GM12865 (cell line): Measurements from ENCODE around the gene GUCY2D.
A peak's percentile ranks its signal among the peaks of the same experiment; 100 is the strongest.
"Not testable (repeated sequence)": the region's sequence is repeated elsewhere in the genome, so short reads cannot be mapped to it uniquely, and the experiment has no call there.

Experiments used
- DNase-seq: peaks from one replicate; pipeline ENCODE4 v3.0.0; 2010; ENCODE audit warnings: low read depth
- H3K4me3 ChIP-seq: 2 replicates; pipeline ENCODE4 v1.5.1; 2011; ENCODE audit warnings: mild to moderate bottlenecking, low read depth, low read length, control low read depth
- TF ChIP-seq, protein P1 (sequence below): IDR thresholded peaks from 2 replicates; pipeline ENCODE4 v1.5.1; 2011; ENCODE audit warnings: low read length, control low read depth, low read depth, inconsistent platforms; ENCODE audit not compliant: insufficient read depth; ENCODE audit errors: missing control alignments

Gene GUCY2D

DNA sequence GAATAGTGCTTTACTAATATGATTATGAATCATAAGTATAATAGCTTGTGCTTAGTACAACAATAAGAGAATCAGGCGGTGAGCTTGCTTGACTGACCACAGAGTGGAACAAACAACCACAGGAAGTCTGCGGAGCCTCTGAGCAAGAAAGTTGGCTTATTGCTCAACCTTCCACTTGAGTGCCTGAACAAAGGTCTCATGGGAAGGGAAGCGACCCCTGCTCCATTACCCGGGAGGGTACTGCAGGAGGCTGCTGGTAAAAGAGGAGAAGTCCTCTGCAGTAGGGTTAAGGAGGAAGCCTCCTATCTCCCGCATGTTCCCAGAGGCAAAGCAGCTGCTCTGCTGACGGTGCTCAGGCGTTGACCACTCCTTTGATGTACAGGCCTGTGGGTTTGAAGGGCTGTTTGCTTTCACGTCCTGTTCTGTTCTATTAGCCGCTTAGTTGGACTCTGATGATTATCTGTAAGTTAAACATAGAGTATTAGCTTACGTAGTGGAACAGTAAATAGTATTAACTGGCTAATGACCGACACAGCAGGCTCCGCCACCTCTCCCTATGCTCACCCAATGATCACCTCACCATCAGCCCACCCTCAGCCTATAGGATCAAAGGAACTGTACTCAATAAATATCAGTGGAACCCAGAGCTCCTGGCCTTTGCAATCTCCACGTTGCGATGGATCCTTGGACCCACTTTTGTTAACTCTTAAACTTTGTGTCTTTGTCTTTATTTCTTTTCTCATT, 54.0 kb downstream of the GUCY2D start:
- peak; percentile 71 for DNase-seq
- TF ChIP-seq, protein P1, sequence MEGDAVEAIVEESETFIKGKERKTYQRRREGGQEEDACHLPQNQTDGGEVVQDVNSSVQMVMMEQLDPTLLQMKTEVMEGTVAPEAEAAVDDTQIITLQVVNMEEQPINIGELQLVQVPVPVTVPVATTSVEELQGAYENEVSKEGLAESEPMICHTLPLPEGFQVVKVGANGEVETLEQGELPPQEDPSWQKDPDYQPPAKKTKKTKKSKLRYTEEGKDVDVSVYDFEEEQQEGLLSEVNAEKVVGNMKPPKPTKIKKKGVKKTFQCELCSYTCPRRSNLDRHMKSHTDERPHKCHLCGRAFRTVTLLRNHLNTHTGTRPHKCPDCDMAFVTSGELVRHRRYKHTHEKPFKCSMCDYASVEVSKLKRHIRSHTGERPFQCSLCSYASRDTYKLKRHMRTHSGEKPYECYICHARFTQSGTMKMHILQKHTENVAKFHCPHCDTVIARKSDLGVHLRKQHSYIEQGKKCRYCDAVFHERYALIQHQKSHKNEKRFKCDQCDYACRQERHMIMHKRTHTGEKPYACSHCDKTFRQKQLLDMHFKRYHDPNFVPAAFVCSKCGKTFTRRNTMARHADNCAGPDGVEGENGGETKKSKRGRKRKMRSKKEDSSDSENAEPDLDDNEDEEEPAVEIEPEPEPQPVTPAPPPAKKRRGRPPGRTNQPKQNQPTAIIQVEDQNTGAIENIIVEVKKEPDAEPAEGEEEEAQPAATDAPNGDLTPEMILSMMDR = no peak
- no peak overlapping the region for H3K4me3 ChIP-seq

DNA sequence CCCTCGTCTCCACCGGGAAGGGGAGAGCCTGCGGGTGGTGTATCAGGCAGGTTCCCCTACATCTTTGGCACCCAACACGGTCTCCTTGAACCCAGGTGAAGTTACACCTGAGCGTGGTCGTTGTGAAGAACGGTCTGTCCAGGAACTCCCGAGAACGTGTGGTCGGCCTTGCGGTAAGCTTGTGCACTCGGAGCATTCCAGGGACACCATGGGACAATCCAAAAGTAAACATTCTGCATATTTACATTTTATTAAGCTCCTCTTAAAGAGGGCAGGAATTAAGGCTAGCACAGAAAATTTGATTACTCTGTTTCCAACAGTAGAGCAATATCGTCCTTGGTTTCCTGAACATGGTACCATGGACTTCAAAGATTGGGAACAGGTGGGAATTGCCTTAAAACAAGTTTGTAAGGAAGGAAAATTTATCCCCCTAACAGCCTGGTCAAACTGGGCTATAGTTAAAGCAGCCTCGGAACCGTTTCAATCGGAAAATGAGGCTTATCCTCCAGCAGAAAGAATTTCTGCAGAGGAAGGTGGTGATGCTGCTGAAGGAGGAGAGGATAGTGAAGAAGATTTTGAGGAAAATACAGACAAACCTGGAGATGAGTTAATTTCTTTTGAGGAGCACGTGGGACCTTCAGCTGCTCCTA, 54.7 kb downstream of the GUCY2D start:
- no peak overlapping the region for H3K4me3 ChIP-seq
- no peak for DNase-seq
- TF ChIP-seq, protein P1 = no peak

DNA sequence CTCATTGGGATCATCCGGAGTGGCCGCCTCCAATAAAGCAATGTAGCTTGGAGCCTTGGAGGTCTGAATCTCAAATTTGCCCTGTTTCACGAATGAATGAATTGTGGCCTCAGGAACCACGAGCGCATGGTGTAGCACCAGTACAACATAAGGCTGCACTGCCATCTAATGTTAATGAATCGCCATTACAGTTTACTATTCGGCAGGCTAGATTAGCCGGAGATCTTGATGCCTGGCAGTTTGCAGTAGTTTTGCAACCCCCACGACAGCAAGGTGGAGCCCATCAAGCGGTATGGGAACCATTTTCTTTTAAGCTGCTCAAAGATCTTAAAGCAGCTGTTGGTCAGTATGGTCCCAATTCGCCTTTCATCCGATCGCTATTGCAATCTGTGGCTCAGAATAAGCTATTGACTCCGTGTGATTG, 55.3 kb downstream of the GUCY2D start:
- H3K4me3 ChIP-seq = no peak overlapping the region
- DNase-seq = peak; percentile 80
- TF ChIP-seq, protein P1 = peak; percentile 66

DNA sequence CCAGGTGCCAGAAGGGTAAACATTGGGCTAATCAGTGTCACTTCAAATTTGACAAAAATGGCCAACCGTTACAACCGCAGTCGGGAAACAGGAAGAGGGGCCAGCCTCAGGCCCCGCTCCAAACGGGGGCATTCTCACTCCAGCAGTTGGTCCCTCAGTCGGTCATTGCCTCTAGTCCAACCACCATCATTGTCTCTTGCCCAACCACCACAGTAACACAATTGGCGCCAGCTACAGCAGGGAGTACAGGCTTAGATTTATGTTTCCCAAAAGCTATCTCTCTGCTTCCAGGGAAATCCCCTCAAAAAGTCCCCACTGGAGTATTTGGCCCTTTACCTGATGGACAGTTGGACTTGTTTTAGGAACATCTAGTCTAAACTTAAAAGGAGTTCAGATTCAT, 56.7 kb downstream of the GUCY2D start:
- no peak for DNase-seq

DNA sequence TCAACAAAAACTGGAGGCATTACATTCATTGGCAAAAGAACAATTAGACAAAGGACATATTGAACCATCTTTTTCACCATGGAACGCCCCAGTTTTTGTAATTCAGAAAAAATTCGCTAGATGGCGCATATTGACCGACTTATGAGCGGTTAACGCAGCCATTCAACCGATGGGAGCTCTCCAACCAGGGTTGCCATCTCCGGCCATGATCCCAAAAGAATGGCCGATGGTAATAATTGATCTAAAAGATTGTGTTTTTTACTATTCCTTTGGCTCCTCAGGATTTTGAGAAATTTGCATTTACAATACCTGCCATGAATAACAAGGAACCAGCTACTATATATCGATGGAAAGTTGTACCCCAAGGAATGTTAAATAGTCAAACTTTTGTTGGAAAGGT, 57.9 kb downstream of the GUCY2D start:
- H3K4me3 ChIP-seq = no peak overlapping the region
- DNase-seq = peak; percentile 72
- TF ChIP-seq, protein P1 = peak; percentile 49

More for the DNA sequence above, 56.7 kb downstream of the GUCY2D start:
- TF ChIP-seq, protein P1 = no peak
- no peak overlapping the region for H3K4me3 ChIP-seq

DNA sequence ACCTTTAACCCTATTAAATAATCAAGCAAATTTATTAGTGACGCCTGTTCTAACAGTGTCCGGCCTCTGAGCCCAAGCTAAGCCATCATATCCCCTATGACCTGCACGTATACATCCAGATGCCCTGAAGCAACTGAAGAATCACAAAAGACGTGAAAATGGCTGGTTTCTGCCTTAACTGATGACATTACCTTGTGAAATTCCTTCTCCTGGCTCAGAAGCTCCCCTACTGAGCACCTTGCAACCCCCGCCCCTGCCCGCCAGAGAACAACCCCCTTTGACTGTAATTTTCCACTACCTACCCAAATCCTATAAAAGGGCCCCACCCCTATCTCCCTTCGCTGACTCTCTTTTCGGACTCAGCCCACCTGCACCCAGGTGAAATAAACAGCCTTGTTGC, 59.4 kb downstream of the GUCY2D start:
- not testable (repeated sequence) for DNase-seq, H3K4me3 ChIP-seq

DNA sequence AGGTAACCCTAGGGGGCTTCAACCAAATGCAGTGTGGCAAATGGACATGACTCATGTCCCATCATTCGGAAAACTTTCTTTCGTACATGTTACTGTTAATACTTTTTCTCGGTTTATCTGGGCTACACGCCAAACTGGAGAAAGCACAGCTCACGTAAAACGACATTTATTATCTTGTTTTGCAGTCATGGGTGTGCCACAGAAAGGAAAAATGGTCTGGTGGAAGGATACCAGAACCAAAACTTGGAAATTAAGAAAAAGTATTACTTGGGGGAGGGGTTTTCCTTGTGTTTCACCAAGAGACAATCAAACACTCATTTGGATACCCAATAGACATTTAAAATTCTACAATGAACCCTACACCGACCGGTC, 60.0 kb downstream of the GUCY2D start:
- DNase-seq = no peak
- TF ChIP-seq, protein P1 = no peak
- no peak overlapping the region for H3K4me3 ChIP-seq
